Spleen (tissue), 13 donors: ENCODE results near the gene CYLC1. TPM values are rescaled to one million over a fixed set of nuclear protein-coding genes. Genes with fewer than 3 reads are reported as not detected.

Source experiments
- DNase-seq: peaks from one replicate; pipeline ENCODE4 v3.0.0-alpha.2; 2020
- H3K27ac ChIP-seq, 8 donors: fragments of 200-600 bp; sonication (generic) in 7 of 8; 1 replicate in 4 of 8; 2 replicates in 4 of 8; pipeline versions ENCODE4 v1.5.0 to v1.8.0; 2016 to 2021; ENCODE audit warnings: inconsistent platforms in 4 of 8, mild to moderate bottlenecking in 4 of 8, moderate library complexity in 1 of 8
- H3K27me3 ChIP-seq, 7 donors: fragments of 200-600 bp; sonication (generic) in 6 of 7; replicated peaks in 1 of 7; 1 replicate in 4 of 7; 2 replicates in 3 of 7; pipeline versions ENCODE4 v1.5.0 to v1.8.0; 2016 to 2021; ENCODE audit warnings: inconsistent platforms in 3 of 7, mild to moderate bottlenecking in 1 of 7
- H3K36me3 ChIP-seq, 6 donors: fragments of 200-600 bp; sonication (generic) in 5 of 6; 1 replicate in 4 of 6; 2 replicates in 2 of 6; pipeline versions ENCODE4 v1.5.0 to v1.8.0; 2016 to 2021; ENCODE audit warnings: inconsistent platforms in 2 of 6
- H3K4me1 ChIP-seq, 6 donors: fragments of 200-600 bp; sonication (generic) in 5 of 6; 1 replicate in 3 of 6; 2 replicates in 3 of 6; pipeline versions ENCODE4 v1.5.0 to v1.8.0; 2016 to 2021; ENCODE audit warnings: inconsistent platforms in 3 of 6
- H3K4me3 ChIP-seq, 8 donors: fragments of 200-600 bp; sonication (generic) in 7 of 8; 1 replicate in 4 of 8; 2 replicates in 4 of 8; pipeline versions ENCODE4 v1.5.0 to v1.8.0; 2016 to 2021; ENCODE audit warnings: inconsistent platforms in 4 of 8, mild to moderate bottlenecking in 4 of 8, moderate library complexity in 2 of 8
- H3K9me3 ChIP-seq, 8 donors: fragments of 200-600 bp; sonication (generic) in 7 of 8; 1 replicate in 4 of 8; 2 replicates in 4 of 8; pipeline versions ENCODE4 v1.5.0 to v1.8.0; 2016 to 2021; ENCODE audit warnings: inconsistent platforms in 4 of 8
- POLR2A ChIP-seq, 3 donors: fragments of 450-650 bp; IDR thresholded peaks; one replicate each; pipeline ENCODE4 v1.5.1; 2017; ENCODE audit warnings: antibody characterized with exemption in 3 of 3, mild to moderate bottlenecking in 1 of 3
- POLR2AphosphoS5 ChIP-seq, 3 donors: sonication (generic); formaldehyde crosslinking; IDR thresholded peaks; one replicate each; pipeline ENCODE4 v1.5.1; 2017; ENCODE audit warnings: antibody characterized with exemption in 3 of 3
- WGBS, 5 donors: extraction: QIAGEN DNeasy Blood & Tissue Kit in 3 of 5; methylation state at CpG; one replicate each; pipeline versions ENCODE4 v1.1.5 to v1.1.7; 2013 to 2018; 5-methylcytosine and 5-hydroxymethylcytosine counted together
- intact Hi-C: fragments of 100-400 bp; cut with DNase I; formaldehyde crosslinking; loops from one replicate; pipeline ENCODE4 v1.15.0; 2023; ENCODE audit warnings: low total_unique reads
- long read RNA-seq, 2 donors: transcript quantifications; one replicate each; lab custom pipeline, GENCODE V29; 2026
- polyA plus RNA-seq, 3 donors: library from polyadenylated mRNA; stranded (reverse); fragments of 200-250 nt; gene quantifications; one replicate each; pipeline ENCODE4 v1.2.1, GENCODE V29; 2013
- total RNA-seq, 7 donors: library from RNA; depleted of rRNA in 3 of 7; stranded (reverse); fragments of >200 nt in 3 of 7; fragmentation: NEBNext Ultra II Directional in 4 of 7; extraction: Animal tissue kit (Norgen Biotek cat#: 25700) in 4 of 7; gene quantifications; one replicate each; pipeline versions ENCODE4 v1.1.0 to v1.2.1, GENCODE V29; 2016 to 2021
- TF ChIP-seq, protein P1 (sequence below), 11 experiments: fragments of 200-600 bp in 7 of 11; fragments of 450-650 bp in 4 of 11; sonication (generic) in 4 of 11; IDR thresholded peaks in 8 of 11; conservative IDR thresholded peaks in 3 of 11; 1 replicate in 7 of 11; 2 replicates in 4 of 11; pipeline versions ENCODE4 v1.4.0 to v1.8.0; 2016 to 2021; ENCODE audit warnings: antibody characterized with exemption in 11 of 11, inconsistent platforms in 4 of 11, mild to moderate bottlenecking in 1 of 11
- donor health status: healthy with polysubstance abuse.
- donor health status: DM: no; HTN: no; CAD: no; lungs with moderate emphysema.
- donor health status: DM: no; HTN: no; CAD: no.
- donor health status: Bipolar disorder and iron deficiency.
- donor health status: healthy.
- donor health status: DM: no; HTN: no; CAD: no.
- donor health status: DM: yes; HTN: yes; CAD: no.

CYLC1 gene
- not detected for total RNA-seq
- not detected for polyA plus RNA-seq
- long read RNA-seq, donor 1: 0 reads
- long read RNA-seq, donor 2: 0 reads

GRCh38 chrX:83860846-83861245, at the start of gene CYLC1:
CYLC1 (plus strand) TSS chrX:83861146; CDS start chrX:83861183, 37 bp downstream.
- TF ChIP-seq POLR2A (IDR thresholded peaks at IDR 0.05) (no peak), POLR2AphosphoS5 (IDR thresholded peaks at IDR 0.05) (no peak)
- TF ChIP-seq, protein P1, sequence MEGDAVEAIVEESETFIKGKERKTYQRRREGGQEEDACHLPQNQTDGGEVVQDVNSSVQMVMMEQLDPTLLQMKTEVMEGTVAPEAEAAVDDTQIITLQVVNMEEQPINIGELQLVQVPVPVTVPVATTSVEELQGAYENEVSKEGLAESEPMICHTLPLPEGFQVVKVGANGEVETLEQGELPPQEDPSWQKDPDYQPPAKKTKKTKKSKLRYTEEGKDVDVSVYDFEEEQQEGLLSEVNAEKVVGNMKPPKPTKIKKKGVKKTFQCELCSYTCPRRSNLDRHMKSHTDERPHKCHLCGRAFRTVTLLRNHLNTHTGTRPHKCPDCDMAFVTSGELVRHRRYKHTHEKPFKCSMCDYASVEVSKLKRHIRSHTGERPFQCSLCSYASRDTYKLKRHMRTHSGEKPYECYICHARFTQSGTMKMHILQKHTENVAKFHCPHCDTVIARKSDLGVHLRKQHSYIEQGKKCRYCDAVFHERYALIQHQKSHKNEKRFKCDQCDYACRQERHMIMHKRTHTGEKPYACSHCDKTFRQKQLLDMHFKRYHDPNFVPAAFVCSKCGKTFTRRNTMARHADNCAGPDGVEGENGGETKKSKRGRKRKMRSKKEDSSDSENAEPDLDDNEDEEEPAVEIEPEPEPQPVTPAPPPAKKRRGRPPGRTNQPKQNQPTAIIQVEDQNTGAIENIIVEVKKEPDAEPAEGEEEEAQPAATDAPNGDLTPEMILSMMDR (IDR thresholded peaks at IDR 0.05 in 8 of 11, conservative IDR thresholded peaks at IDR 0.05 in 3 of 11): no peak
- H3K4me3 ChIP-seq: no peak within 1 kb of the TSS
- WGBS, 5 donors: 29 to 67% (median 60%) methylated on average over 1 of the region's 1 CpG
- H3K27me3 ChIP-seq: no peaks in the 10 kb centered on the region
- DNase-seq: no peak
- no peak within 1 kb of the TSS for H3K27ac ChIP-seq
- intact Hi-C loops: no loop called here
- H3K9me3 ChIP-seq: peaks cover 0 to 23% (median 0%) of the 10 kb centered on the region in 8 donors
- no peaks in the 10 kb centered on the region for H3K4me1 ChIP-seq
- H3K36me3 ChIP-seq: no peaks in the 10 kb centered on the region

DNA sequence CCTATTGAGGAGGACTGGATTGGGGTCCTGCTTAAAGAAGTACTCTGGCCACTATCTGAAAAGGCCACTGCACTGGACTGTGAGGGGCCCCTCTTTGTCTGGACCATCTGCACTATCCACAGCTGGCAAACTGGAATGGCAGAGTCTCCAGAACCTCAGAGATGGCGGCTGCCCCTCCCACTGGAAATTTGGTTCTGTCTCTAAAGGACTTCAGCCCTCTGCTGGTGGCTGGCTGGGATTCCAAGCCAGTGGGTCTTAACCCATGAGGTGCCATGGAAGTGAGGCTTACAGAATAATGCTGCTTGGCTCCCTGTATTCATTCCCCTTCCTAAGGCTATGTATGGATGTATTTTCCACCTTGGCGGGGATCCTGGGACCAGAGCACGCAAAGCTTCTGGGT, 41.6 kb upstream of the CYLC1 start:
- Histone ChIP-seq H3K4me1 (no peaks in the 10 kb centered on the region), H3K27me3 (no peaks in the 10 kb centered on the region), H3K9me3 (peaks cover 0 to 24% (median 0%) of the 10 kb centered on the region in 8 donors), H3K27ac (no peak overlapping the region), H3K4me3 (no peak overlapping the region), H3K36me3 (no peaks in the 10 kb centered on the region)
- WGBS, 5 donors: 56 to 97% (median 76%) methylated on average over 2 to 3 of the region's 3 CpGs
- no peak for DNase-seq
- intact Hi-C loops: no loop called here
- TF ChIP-seq, protein P1 (IDR thresholded peaks at IDR 0.05 in 8 of 11, conservative IDR thresholded peaks at IDR 0.05 in 3 of 11): no peak
- TF ChIP-seq POLR2A (IDR thresholded peaks at IDR 0.05): no peak
- no peak for TF ChIP-seq POLR2AphosphoS5 (IDR thresholded peaks at IDR 0.05)

GRCh38 chrX:83829874-83830273, 31.1 kb upstream of the CYLC1 start:
- Histone ChIP-seq H3K9me3 (peaks cover 0 to 6% (median 0%) of the 10 kb centered on the region in 8 donors), H3K27ac (no peak overlapping the region), H3K4me3 (no peak overlapping the region), H3K4me1 (no peaks in the 10 kb centered on the region), H3K36me3 (no peaks in the 10 kb centered on the region), H3K27me3 (no peaks in the 10 kb centered on the region)
- DNase-seq: no peak
- intact Hi-C loops: no loop called here
- TF ChIP-seq, protein P1 (IDR thresholded peaks at IDR 0.05 in 8 of 11, conservative IDR thresholded peaks at IDR 0.05 in 3 of 11): no peak
- TF ChIP-seq POLR2AphosphoS5 (IDR thresholded peaks at IDR 0.05): no peak
- no peak for TF ChIP-seq POLR2A (IDR thresholded peaks at IDR 0.05)
- WGBS, 5 donors: 6 to 18% (median 8%) methylated on average over 4 of the region's 4 CpGs

DNA sequence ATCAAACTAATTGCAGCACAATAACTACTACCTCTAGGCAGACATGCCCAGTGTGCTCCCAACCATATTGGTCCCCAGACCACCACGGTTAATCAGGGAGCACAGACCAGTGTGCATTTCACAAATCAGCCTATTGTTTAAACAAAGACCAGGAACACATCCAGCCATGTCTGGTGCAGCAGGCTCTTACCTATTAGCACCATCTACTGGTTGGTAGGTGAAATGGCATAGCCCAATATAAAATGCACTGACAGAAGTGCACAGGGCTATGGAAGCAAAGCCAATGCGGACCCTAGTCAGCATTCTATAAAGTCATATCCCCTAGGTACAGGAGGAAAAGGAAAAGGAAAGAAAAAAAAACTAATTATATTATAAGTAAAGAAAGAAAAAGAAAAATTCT, 15.5 kb upstream of the CYLC1 start:
- Histone ChIP-seq H3K27ac (no peak overlapping the region), H3K4me1 (no peaks in the 10 kb centered on the region), H3K9me3 (peaks cover 0 to 3% (median 0%) of the 10 kb centered on the region in 8 donors), H3K4me3 (no peak overlapping the region), H3K36me3 (no peaks in the 10 kb centered on the region), H3K27me3 (no peaks in the 10 kb centered on the region)
- DNase-seq: no peak
- intact Hi-C loops: no loop called here
- TF ChIP-seq POLR2A (IDR thresholded peaks at IDR 0.05) (no peak), POLR2AphosphoS5 (IDR thresholded peaks at IDR 0.05) (no peak)
- TF ChIP-seq, protein P1 (IDR thresholded peaks at IDR 0.05 in 8 of 11, conservative IDR thresholded peaks at IDR 0.05 in 3 of 11): peak in 10 of 11 experiments; percentile 27 to 67 (median 45)
- 2 to 15% (median 13%) methylated on average over 2 of the region's 2 CpGs for WGBS, 5 donors
